ENCODE measurements around the gene CDC6. TPM values are rescaled to one million over a fixed set of nuclear protein-coding genes. Genes with fewer than 3 reads are reported as not detected.

CDC6 gene
- total and polyA plus RNA-seq, 2 donors (not counting 3 experiments of a cell fraction or from before 2014, with no cell fraction given): 15.5 to 55.2 TPM

GRCh38 chr17:40343219-40344119 is 55.8 kb downstream of the CDC6 start:
- CTCF ChIA-PET: interaction anchor here (0.6 to 10.6 kb wide), 10 partner anchors 11 to 190 kb away, joined by 3 to 109 read pairs (median 4); no protein-coding TSS in a partner anchor

More at GRCh38 chr17:40343219-40344119, 55.8 kb downstream of the CDC6 start:
- peaks cover 62% of the 10 kb centered on the region for H3K79me2 ChIP-seq (ENCODE audit: control insufficient read depth, insufficient read depth, low read length)
- peaks cover 0 to 1% of the 10 kb centered on the region in 2 experiments for H3K36me3 ChIP-seq (ENCODE audit: control insufficient read depth in 2 of 2, extremely low read depth in 1 of 2, insufficient read depth in 2 of 2, low read length in 2 of 2)
- H4K20me1 ChIP-seq (replicated peaks; ENCODE audit: control insufficient read depth, extremely low read depth, insufficient read depth, low read length): no peaks in the 10 kb centered on the region
- H3K4me2 ChIP-seq (ENCODE audit: insufficient read depth, low read length): peak overlapping the region; percentile 62
- POLR2A ChIA-PET: interaction anchor here (1.8 kb wide), 1 partner anchor 27 kb away, joined by 6 read pairs; no protein-coding TSS in a partner anchor
- H3K27ac ChIP-seq (ENCODE audit: insufficient read depth, low read depth, low read length): peak overlapping the region; percentile 77
- FAIRE-seq (peak; percentile 64), DNase-seq (ENCODE audit: low read depth, low spot score) (no peak)
- intact Hi-C loops (cut with micrococcal nuclease): loop anchor here (1.0 kb wide), 2 partner anchors 25 to 40 kb away; no protein-coding TSS in a partner anchor
- peaks cover 56% of the 10 kb centered on the region for H3K4me1 ChIP-seq (ENCODE audit: control insufficient read depth, extremely low read depth, insufficient read depth, low read length)
- dilution Hi-C loops (cut with MboI; ENCODE audit: extremely low pct_ligation_motif_present, low sequenced_read_pairs): no loop called here
- H3K9me3 ChIP-seq (replicated peaks; ENCODE audit: control insufficient read depth, insufficient read depth, low read length): no peaks in the 10 kb centered on the region
- H3K9me1 ChIP-seq (replicated peaks; ENCODE audit: control insufficient read depth, extremely low read depth, insufficient read depth, low read length): no peaks in the 10 kb centered on the region
- H2AFZ ChIP-seq (ENCODE audit: low read depth, low read length): no peak overlapping the region
- peak overlapping the region; percentile 69 to 85 (median 76) for H3K4me3 ChIP-seq (replicated peaks in 1 of 3; ENCODE audit: insufficient read depth in 1 of 3, low read depth in 1 of 3, low read length in 3 of 3)
- no peak for TF ChIP-seq MAX (IDR thresholded peaks at IDR 0.05; ENCODE audit: insufficient read depth, insufficient read length)
- TF ChIP-seq POLR2A (IDR thresholded peaks at IDR 0.05; ENCODE audit: low read depth, low read length): no peak
- TF ChIP-seq MYC (IDR thresholded peaks at IDR 0.05; ENCODE audit: low read depth, low read length): no peak
- no peak for TF ChIP-seq GATA2 (IDR thresholded peaks at IDR 0.05; ENCODE audit: insufficient read depth, insufficient read length, low read depth, low read length)
- TF ChIP-seq FOS (IDR thresholded peaks at IDR 0.05; ENCODE audit: borderline replicate concordance, insufficient read depth, low read length): no peak
- TF ChIP-seq, protein P1, sequence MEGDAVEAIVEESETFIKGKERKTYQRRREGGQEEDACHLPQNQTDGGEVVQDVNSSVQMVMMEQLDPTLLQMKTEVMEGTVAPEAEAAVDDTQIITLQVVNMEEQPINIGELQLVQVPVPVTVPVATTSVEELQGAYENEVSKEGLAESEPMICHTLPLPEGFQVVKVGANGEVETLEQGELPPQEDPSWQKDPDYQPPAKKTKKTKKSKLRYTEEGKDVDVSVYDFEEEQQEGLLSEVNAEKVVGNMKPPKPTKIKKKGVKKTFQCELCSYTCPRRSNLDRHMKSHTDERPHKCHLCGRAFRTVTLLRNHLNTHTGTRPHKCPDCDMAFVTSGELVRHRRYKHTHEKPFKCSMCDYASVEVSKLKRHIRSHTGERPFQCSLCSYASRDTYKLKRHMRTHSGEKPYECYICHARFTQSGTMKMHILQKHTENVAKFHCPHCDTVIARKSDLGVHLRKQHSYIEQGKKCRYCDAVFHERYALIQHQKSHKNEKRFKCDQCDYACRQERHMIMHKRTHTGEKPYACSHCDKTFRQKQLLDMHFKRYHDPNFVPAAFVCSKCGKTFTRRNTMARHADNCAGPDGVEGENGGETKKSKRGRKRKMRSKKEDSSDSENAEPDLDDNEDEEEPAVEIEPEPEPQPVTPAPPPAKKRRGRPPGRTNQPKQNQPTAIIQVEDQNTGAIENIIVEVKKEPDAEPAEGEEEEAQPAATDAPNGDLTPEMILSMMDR (IDR thresholded peaks at IDR 0.05; ENCODE audit: extremely low read depth in 1 of 2, insufficient read depth in 1 of 2, low read depth in 1 of 2, low read length in 2 of 2): no peak
- TF ChIP-seq POLR2AphosphoS5 (IDR thresholded peaks at IDR 0.05; ENCODE audit: insufficient read depth, low read depth, low read length): no peak
- no peak for TF ChIP-seq JUN (IDR thresholded peaks at IDR 0.05; ENCODE audit: borderline replicate concordance, insufficient read depth, insufficient read length, low read depth)
- TF ChIP-seq EZH2 (IDR thresholded peaks at IDR 0.05; ENCODE audit: borderline replicate concordance, low read depth, low read length, severe bottlenecking): no peak
- no peaks in the 10 kb centered on the region for H3K27me3 ChIP-seq (ENCODE audit: control insufficient read depth in 2 of 2, insufficient read depth in 2 of 2, low read length in 2 of 2)
- peak overlapping the region; percentile 89 for H3K9ac ChIP-seq (replicated peaks; ENCODE audit: extremely low read depth, insufficient read depth, low read length)
- TSS peak; percentile 37 for BruUV-seq (replicated peaks)

Data from endothelial cell of umbilical vein (primary cell).